Measurements from ENCODE around the gene SLC26A8. TPM values are rescaled to one million over a fixed set of nuclear protein-coding genes. Genes with fewer than 3 reads are reported as not detected.
"Not testable (repeated sequence)": the region's sequence is repeated elsewhere in the genome, so short reads cannot be mapped to it uniquely, and the experiment has no call there.

The SLC26A8 gene
- total RNA-seq, 2 experiments from 2014 or later: not detected

DNA sequence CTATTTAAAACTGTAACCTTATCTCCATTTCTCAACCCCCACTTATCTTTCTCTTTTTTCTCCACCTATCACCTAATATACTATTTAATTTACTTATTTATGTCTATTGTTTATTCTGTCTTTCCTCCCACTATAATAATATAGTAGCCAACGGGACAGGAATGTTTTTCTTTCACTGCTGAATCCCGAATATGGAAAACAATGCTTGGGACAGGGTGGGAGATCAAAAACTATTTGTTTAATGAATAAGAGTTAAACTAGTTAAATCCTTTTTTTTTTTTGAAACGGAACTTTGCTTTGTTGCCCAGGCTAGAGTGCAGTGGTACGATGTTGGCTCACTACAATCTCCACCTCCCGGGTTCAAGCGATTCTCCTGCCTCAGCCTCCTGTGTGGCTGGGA, 109.9 kb downstream of the SLC26A8 start:
- TF ChIP-seq, protein P1, sequence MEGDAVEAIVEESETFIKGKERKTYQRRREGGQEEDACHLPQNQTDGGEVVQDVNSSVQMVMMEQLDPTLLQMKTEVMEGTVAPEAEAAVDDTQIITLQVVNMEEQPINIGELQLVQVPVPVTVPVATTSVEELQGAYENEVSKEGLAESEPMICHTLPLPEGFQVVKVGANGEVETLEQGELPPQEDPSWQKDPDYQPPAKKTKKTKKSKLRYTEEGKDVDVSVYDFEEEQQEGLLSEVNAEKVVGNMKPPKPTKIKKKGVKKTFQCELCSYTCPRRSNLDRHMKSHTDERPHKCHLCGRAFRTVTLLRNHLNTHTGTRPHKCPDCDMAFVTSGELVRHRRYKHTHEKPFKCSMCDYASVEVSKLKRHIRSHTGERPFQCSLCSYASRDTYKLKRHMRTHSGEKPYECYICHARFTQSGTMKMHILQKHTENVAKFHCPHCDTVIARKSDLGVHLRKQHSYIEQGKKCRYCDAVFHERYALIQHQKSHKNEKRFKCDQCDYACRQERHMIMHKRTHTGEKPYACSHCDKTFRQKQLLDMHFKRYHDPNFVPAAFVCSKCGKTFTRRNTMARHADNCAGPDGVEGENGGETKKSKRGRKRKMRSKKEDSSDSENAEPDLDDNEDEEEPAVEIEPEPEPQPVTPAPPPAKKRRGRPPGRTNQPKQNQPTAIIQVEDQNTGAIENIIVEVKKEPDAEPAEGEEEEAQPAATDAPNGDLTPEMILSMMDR (IDR thresholded peaks at IDR 0.05): no peak
- ChIA-PET POLR2A (no interaction called here), CTCF (interaction anchor here (0.7 kb wide), 1 partner anchor 292 kb away, joined by 3 read pairs; no protein-coding TSS in a partner anchor)
- peaks cover 3% of the 10 kb centered on the region for H3K9me3 Mint-ChIP-seq
- peaks cover 19% of the 10 kb centered on the region for H3K36me3 ChIP-seq (ENCODE audit: insufficient read depth, low read length)
- no peaks in the 10 kb centered on the region for H3K27me3 Mint-ChIP-seq
- intact Hi-C loops (cut with DNase I, micrococcal nuclease): no loop called here
- no peak for ATAC-seq (ENCODE audit: poor library complexity)
- peaks cover 33% of the 10 kb centered on the region for H3K4me1 Mint-ChIP-seq (ENCODE audit: low read depth)
- H3K9me3 ChIP-seq (ENCODE audit: control insufficient read depth in 1 of 2, insufficient read depth in 1 of 2, low read length in 2 of 2): peaks cover 1 to 10% of the 10 kb centered on the region in 2 experiments
- no peaks in the 10 kb centered on the region for H3K27me3 ChIP-seq (ENCODE audit: control insufficient read depth in 1 of 2, insufficient read depth in 2 of 2, low read length in 2 of 2)
- no peak overlapping the region for H3K4me3 Mint-ChIP-seq
- no peak overlapping the region for H3K27ac ChIP-seq (ENCODE audit: low read depth in 1 of 2, low read length in 2 of 2)
- H3K4me1 ChIP-seq (ENCODE audit: insufficient read depth, low read length): peaks cover 3% of the 10 kb centered on the region
- no peak for DNase-seq
- no peak overlapping the region for H3K27ac Mint-ChIP-seq
- H3K36me3 Mint-ChIP-seq (ENCODE audit: low read depth): peaks cover 69% of the 10 kb centered on the region
- no peak overlapping the region for H3K4me3 ChIP-seq (ENCODE audit: low read length)

DNA sequence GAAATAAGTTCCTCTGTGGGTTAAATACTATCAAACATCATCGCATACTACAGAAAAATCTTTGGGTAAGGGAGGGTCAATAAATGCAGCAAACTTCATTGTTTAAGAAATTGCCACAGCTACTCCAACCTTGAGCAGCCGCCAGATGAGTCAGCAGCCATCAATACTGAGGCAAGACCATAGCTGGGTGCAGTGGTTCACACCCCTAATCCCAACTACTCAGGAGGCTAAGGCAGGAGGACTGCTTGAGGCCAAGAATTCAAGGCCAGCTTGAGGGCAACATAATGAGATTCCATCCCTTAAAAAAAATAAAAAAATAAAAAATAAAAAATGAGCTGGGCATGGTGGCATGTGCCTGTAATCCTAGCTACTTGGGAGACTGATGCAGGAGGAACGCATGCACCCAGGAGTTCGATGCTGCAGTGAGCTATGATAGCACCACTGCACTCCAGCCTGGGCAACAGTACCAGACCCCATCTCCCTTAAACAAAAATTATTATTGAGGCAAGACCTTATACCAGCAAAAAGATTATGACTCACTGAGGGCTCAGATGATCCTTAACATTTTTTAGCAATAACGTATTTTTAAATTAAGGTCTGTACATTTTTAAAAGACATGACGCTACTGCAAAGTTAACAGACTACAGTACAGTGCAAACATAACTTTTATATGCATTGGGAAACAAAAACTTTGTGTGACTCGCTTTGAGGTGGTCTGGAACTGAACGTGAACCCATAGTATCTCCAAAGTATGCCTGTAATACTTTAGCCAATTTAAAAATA, 112.4 kb downstream of the SLC26A8 start:
- H3K4me1 Mint-ChIP-seq (ENCODE audit: low read depth): peaks cover 20% of the 10 kb centered on the region
- ATAC-seq (ENCODE audit: poor library complexity) (no peak), DNase-seq (no peak)
- no peak overlapping the region for H3K4me3 ChIP-seq (ENCODE audit: low read length)
- CTCF ChIA-PET: no interaction called here
- H3K27me3 Mint-ChIP-seq: no peaks in the 10 kb centered on the region
- H3K36me3 Mint-ChIP-seq (ENCODE audit: low read depth): peaks cover 79% of the 10 kb centered on the region
- POLR2A ChIA-PET: no interaction called here
- H3K27me3 ChIP-seq (ENCODE audit: control insufficient read depth in 1 of 2, insufficient read depth in 2 of 2, low read length in 2 of 2): no peaks in the 10 kb centered on the region
- intact Hi-C loops (cut with DNase I, micrococcal nuclease): no loop called here
- TF ChIP-seq, protein P1 (IDR thresholded peaks at IDR 0.05): no peak
- no peak overlapping the region for H3K4me3 Mint-ChIP-seq
- no peaks in the 10 kb centered on the region for H3K4me1 ChIP-seq (ENCODE audit: insufficient read depth, low read length)
- peaks cover 12% of the 10 kb centered on the region for H3K9me3 Mint-ChIP-seq
- H3K36me3 ChIP-seq (ENCODE audit: insufficient read depth, low read length): peaks cover 26% of the 10 kb centered on the region
- peaks cover 12 to 18% of the 10 kb centered on the region in 2 experiments for H3K9me3 ChIP-seq (ENCODE audit: control insufficient read depth in 1 of 2, insufficient read depth in 1 of 2, low read length in 2 of 2)
- no peak overlapping the region for H3K27ac ChIP-seq (ENCODE audit: low read depth in 1 of 2, low read length in 2 of 2)
- H3K27ac Mint-ChIP-seq: no peak overlapping the region

DNA sequence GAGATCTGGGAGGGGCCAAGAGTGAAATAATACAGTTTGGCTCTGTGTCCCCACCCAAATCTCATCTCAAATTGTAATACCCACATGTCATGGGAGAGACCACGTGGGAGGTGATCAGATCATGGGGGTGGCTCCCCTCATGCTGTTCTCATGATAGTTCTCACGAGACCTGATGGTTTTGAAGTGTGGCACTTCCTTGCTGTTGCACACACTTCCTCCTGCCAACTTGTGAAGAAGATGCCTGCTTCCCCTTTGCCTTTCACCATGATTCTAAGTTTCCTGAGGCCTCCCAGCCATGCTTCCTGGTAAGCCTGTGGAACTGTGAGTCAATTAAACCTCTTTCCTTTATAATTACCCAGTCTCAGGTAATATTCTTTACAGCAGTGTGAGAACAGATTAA, 114.9 kb downstream of the SLC26A8 start:
- CTCF ChIA-PET; POLR2A ChIA-PET; DNase-seq; H3K4me3 ChIP-seq (ENCODE audit: low read length); H3K27me3 ChIP-seq (ENCODE audit: control insufficient read depth in 1 of 2, insufficient read depth in 2 of 2, low read length in 2 of 2); H3K4me1 ChIP-seq (ENCODE audit: insufficient read depth, low read length); H3K27ac Mint-ChIP-seq; H3K27me3 Mint-ChIP-seq; H3K27ac ChIP-seq (ENCODE audit: low read depth in 1 of 2, low read length in 2 of 2); ATAC-seq (ENCODE audit: poor library complexity); intact Hi-C loops (cut with DNase I, micrococcal nuclease); H3K4me3 Mint-ChIP-seq: not testable (repeated sequence)
- Histone ChIP-seq H3K9me3 (ENCODE audit: control insufficient read depth in 1 of 2, insufficient read depth in 1 of 2, low read length in 2 of 2) (peaks cover 12 to 18% of the 10 kb centered on the region in 2 experiments), H3K36me3 (ENCODE audit: insufficient read depth, low read length) (peaks cover 29% of the 10 kb centered on the region)
- Mint-ChIP-seq H3K4me1 (ENCODE audit: low read depth) (peaks cover 21% of the 10 kb centered on the region), H3K36me3 (ENCODE audit: low read depth) (peaks cover 71% of the 10 kb centered on the region), H3K9me3 (peaks cover 12% of the 10 kb centered on the region)

DNA sequence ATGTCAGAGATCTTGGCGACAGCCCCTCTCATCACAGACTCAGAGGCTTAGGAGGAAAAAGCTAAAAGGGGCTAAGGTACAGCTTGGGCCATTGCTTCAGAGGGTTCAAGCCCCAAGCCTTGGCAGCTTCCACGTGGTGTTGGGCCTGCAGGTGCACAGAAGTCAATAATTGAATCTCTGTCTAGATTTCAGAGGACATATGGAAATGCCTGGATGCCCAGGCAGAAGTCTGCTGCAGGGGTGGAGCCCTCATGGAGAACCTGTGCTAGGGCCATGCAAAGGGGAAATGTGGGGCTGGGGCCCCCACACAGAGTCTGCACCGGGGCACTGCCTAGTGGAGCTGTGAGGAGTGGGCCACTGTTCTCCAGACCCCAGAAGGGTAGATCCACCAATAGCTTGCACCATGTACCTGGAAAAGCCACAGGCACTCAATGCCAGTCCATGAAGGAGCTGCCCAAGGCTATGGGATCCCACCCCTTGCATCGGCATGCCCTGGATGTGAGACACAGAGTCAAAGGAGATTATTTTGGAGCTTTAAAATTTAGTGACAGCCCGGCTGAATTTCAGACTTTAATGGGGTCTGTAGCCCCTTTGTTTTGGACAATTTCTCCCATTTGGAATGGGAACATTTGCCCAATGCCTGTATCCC, 115.6 kb downstream of the SLC26A8 start:
- H3K4me1 ChIP-seq (ENCODE audit: insufficient read depth, low read length); POLR2A ChIA-PET; H3K27ac ChIP-seq (ENCODE audit: low read depth in 1 of 2, low read length in 2 of 2); DNase-seq; H3K27ac Mint-ChIP-seq; H3K4me3 Mint-ChIP-seq; intact Hi-C loops (cut with DNase I, micrococcal nuclease); H3K27me3 Mint-ChIP-seq; CTCF ChIA-PET; H3K4me3 ChIP-seq (ENCODE audit: low read length); ATAC-seq (ENCODE audit: poor library complexity); H3K27me3 ChIP-seq (ENCODE audit: control insufficient read depth in 1 of 2, insufficient read depth in 2 of 2, low read length in 2 of 2): not testable (repeated sequence)
- Histone ChIP-seq H3K36me3 (ENCODE audit: insufficient read depth, low read length) (peaks cover 29% of the 10 kb centered on the region), H3K9me3 (ENCODE audit: control insufficient read depth in 1 of 2, insufficient read depth in 1 of 2, low read length in 2 of 2) (peaks cover 12 to 18% of the 10 kb centered on the region in 2 experiments)
- peaks cover 21% of the 10 kb centered on the region for H3K4me1 Mint-ChIP-seq (ENCODE audit: low read depth)
- peaks cover 71% of the 10 kb centered on the region for H3K36me3 Mint-ChIP-seq (ENCODE audit: low read depth)
- H3K9me3 Mint-ChIP-seq: peaks cover 12% of the 10 kb centered on the region
